NOMO-1 (cell line): Measurements from ENCODE around the gene GRK3.
A peak's percentile ranks its signal among the peaks of the same experiment; 100 is the strongest.
"Not testable (repeated sequence)": the region's sequence is repeated elsewhere in the genome, so short reads cannot be mapped to it uniquely, and the experiment has no call there.

Source experiments
- DNase-seq, 2 experiments: peaks; one replicate each; lab custom pipeline; 2025; ENCODE audit not compliant: unreplicated experiment in 2 of 2; lab: John Stamatoyannopoulos, UW

Gene GRK3

GRCh38 chr22:25570486-25570885 lies 6.0 kb downstream of the GRK3 start:
- peak in 1 of 2 experiments; percentile 53 for DNase-seq

- not testable (repeated sequence) for DNase-seq
Measured at GRCh38 chr22:25571969-25572707, 7.7 kb downstream of the GRK3 start.

GRCh38 chr22:25572708-25573171 lies 8.3 kb downstream of the GRK3 start:
- peak; percentile 31 to 87 for DNase-seq

GRCh38 chr22:25573841-25574240 lies 9.4 kb downstream of the GRK3 start:
- no peak for DNase-seq

- no peak for DNase-seq
Measured at GRCh38 chr22:25574736-25575135, 10.3 kb downstream of the GRK3 start.

- not testable (repeated sequence) for DNase-seq
Measured at GRCh38 chr22:25575674-25576392, 11.4 kb downstream of the GRK3 start.

GRCh38 chr22:25581452-25581851 lies 17.0 kb downstream of the GRK3 start:
- DNase-seq, result not testable (repeated sequence)

- DNase-seq, result no peak
Measured at GRCh38 chr22:25582946-25583345, 18.5 kb downstream of the GRK3 start.

GRCh38 chr22:25584993-25585392 lies 20.5 kb downstream of the GRK3 start:
- peak; percentile 21 to 31 for DNase-seq

GRCh38 chr22:25589664-25590063 lies 25.2 kb downstream of the GRK3 start:
- not testable (repeated sequence) for DNase-seq

GRCh38 chr22:25593323-25593722 lies 28.8 kb downstream of the GRK3 start:
- not testable (repeated sequence) for DNase-seq

GRCh38 chr22:25598609-25599008 lies 34.1 kb downstream of the GRK3 start:
- no peak for DNase-seq

- no peak for DNase-seq
Measured at GRCh38 chr22:25602445-25602844, 38.0 kb downstream of the GRK3 start.

- no peak for DNase-seq
Measured at GRCh38 chr22:25602916-25603315, 38.4 kb downstream of the GRK3 start.

GRCh38 chr22:25605146-25605545 lies 40.7 kb downstream of the GRK3 start:
- DNase-seq, result not testable (repeated sequence)

- not testable (repeated sequence) for DNase-seq
Measured at GRCh38 chr22:25605565-25605964, 41.1 kb downstream of the GRK3 start.

- DNase-seq, result not testable (repeated sequence)
Measured at GRCh38 chr22:25611284-25611683, 46.8 kb downstream of the GRK3 start.

GRCh38 chr22:25613131-25613530 lies 48.7 kb downstream of the GRK3 start:
- DNase-seq, result not testable (repeated sequence)

- not testable (repeated sequence) for DNase-seq
Measured at GRCh38 chr22:25613558-25613957, 49.1 kb downstream of the GRK3 start.

GRCh38 chr22:25614791-25615190 lies 50.3 kb downstream of the GRK3 start:
- DNase-seq, result not testable (repeated sequence)

GRCh38 chr22:25621986-25622385 lies 57.5 kb downstream of the GRK3 start:
- DNase-seq, result no peak

GRCh38 chr22:25623310-25623734 lies 58.8 kb downstream of the GRK3 start:
- no peak for DNase-seq
